Ishikawa (cell line): ENCODE data around the gene ARHGEF4.

ENCODE experiments used
- CEBPB ChIP-seq: IDR thresholded peaks from 2 replicates; pipeline ENCODE4 v1.6.1; 2012
- CREB1 ChIP-seq: IDR thresholded peaks from 2 replicates; pipeline ENCODE4 v1.6.1; 2012; ENCODE audit warnings: low read depth
- EGR1 ChIP-seq: IDR thresholded peaks from 2 replicates; pipeline ENCODE4 v1.6.1; 2012
- EP300 ChIP-seq: IDR thresholded peaks from 2 replicates; pipeline ENCODE4 v1.6.1; 2012; ENCODE audit warnings: borderline replicate concordance
- FOXM1 ChIP-seq: IDR thresholded peaks from 2 replicates; pipeline ENCODE4 v1.6.1; 2012; ENCODE audit warnings: low read depth, borderline replicate concordance
- NFIC ChIP-seq: IDR thresholded peaks from 2 replicates; pipeline ENCODE4 v1.6.1; 2012
- RAD21 ChIP-seq: IDR thresholded peaks from 2 replicates; pipeline ENCODE4 v1.6.1; 2012; ENCODE audit warnings: low read depth
- TAF1 ChIP-seq: IDR thresholded peaks from 2 replicates; pipeline ENCODE4 v1.6.1; 2012; ENCODE audit warnings: low read depth, mild to moderate bottlenecking
- TCF12 ChIP-seq: IDR thresholded peaks from 2 replicates; pipeline ENCODE4 v1.6.1; 2012; ENCODE audit warnings: low read depth
- TEAD4 ChIP-seq: IDR thresholded peaks from 2 replicates; pipeline ENCODE4 v1.6.1; 2012
- YY1 ChIP-seq: IDR thresholded peaks from 2 replicates; pipeline ENCODE4 v1.6.1; 2012; ENCODE audit warnings: low read depth
- ZBTB7A ChIP-seq: IDR thresholded peaks from 2 replicates; pipeline ENCODE4 v1.6.1; 2012; ENCODE audit warnings: low read depth
- TF ChIP-seq, protein P1 (sequence below): IDR thresholded peaks from 2 replicates; pipeline ENCODE4 v1.6.1; 2012; ENCODE audit warnings: low read depth, mild to moderate bottlenecking
- TF ChIP-seq, protein P2 (sequence below): IDR thresholded peaks from 2 replicates; pipeline ENCODE4 v1.6.1; 2012
- TF ChIP-seq, protein P3 (sequence below): IDR thresholded peaks from 2 replicates; pipeline ENCODE4 v1.6.1; 2012

The ARHGEF4 gene

DNA sequence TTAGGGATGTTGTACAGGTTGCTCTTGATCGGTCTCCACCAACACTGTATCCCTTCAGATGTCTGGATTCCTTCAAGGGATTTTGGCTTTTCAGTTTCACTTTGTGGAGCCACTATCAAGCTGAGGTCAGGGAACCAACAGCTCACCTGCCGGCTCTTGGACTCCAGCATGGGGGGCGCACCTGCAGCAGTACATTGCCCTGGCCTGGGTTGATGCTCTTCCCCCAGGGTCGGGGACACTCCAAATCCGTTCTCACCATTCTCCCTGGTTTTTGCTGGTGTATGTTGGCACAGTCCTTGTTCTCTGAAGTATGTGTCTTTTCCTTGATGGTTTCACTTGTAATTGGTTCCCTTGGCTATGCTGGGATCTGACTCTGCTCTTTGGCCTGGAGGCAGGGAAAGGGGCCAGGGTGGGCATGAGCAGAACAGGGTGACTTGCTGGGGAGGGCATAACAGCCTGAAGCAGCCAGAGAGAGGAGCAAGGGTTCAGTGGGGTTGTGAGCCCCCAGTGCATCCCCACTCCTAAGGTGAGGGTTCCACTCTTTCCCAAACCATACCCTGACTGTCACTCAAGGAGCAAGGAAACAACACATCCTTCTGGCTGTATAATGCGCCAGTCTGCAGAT lies 5.1 kb downstream of the ARHGEF4 start:
- TF ChIP-seq, protein P1, sequence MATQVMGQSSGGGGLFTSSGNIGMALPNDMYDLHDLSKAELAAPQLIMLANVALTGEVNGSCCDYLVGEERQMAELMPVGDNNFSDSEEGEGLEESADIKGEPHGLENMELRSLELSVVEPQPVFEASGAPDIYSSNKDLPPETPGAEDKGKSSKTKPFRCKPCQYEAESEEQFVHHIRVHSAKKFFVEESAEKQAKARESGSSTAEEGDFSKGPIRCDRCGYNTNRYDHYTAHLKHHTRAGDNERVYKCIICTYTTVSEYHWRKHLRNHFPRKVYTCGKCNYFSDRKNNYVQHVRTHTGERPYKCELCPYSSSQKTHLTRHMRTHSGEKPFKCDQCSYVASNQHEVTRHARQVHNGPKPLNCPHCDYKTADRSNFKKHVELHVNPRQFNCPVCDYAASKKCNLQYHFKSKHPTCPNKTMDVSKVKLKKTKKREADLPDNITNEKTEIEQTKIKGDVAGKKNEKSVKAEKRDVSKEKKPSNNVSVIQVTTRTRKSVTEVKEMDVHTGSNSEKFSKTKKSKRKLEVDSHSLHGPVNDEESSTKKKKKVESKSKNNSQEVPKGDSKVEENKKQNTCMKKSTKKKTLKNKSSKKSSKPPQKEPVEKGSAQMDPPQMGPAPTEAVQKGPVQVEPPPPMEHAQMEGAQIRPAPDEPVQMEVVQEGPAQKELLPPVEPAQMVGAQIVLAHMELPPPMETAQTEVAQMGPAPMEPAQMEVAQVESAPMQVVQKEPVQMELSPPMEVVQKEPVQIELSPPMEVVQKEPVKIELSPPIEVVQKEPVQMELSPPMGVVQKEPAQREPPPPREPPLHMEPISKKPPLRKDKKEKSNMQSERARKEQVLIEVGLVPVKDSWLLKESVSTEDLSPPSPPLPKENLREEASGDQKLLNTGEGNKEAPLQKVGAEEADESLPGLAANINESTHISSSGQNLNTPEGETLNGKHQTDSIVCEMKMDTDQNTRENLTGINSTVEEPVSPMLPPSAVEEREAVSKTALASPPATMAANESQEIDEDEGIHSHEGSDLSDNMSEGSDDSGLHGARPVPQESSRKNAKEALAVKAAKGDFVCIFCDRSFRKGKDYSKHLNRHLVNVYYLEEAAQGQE = no peak
- TF ChIP-seq TEAD4 (no peak), NFIC (no peak)

DNA sequence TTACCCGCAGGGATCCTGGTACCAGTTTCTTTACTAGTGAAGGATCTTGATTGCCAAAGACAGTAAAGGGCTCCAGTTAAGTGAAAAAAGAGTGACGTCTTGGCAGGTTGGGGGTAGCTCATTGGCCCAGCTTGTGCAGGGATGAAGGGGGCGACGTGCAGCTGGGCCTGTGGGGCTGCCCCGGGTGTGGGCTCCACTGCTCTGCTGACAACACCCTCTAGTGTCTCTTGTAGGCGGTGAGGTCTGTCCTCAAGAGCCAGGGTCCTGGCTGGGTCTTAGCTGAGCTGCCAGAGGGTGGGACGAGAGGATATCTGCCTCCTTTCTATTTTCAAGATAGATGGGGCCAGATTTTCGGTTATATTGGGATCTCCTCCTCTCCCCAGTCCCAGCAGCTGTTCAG lies 6.1 kb downstream of the ARHGEF4 start:
- no peak for TF ChIP-seq EGR1

DNA sequence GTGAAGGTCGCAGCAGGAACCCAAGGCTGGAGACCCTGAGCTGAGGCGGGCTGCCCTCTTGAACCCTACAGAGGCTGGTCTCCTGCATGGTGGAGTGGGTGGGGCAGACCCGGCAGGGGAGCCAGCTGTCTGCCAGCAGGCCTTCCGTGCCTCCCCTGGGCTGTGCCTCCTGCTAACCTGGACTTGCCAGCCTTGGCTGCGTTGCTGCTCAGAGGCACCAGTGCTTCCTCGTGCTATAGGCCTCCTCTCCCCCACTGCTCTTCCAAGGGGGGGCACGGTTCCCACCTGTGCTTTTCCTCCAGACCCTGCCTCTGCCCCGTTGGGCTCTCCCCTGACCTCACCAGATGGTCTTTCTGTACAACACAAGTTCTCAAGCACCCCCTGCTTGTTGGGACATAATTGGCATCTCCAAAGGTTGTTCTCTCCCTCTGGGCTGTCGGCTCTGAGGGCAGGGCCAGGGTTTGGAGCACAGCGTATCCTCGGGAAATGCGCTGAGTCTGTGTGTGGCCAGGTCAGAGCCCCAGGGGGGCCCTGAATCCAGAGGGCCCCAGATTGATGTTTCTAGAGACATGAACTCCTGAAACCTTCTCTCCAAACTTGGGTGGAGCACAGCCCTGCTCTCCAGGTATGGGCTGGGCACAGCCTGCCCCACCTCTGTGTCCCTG lies 6.7 kb downstream of the ARHGEF4 start:
- no peak for TF ChIP-seq NFIC
- TF ChIP-seq EP300 = no peak
- no peak for TF ChIP-seq ZBTB7A
- TF ChIP-seq CEBPB = no peak
- no peak for TF ChIP-seq EGR1
- no peak for TF ChIP-seq TCF12
- no peak for TF ChIP-seq FOXM1

DNA sequence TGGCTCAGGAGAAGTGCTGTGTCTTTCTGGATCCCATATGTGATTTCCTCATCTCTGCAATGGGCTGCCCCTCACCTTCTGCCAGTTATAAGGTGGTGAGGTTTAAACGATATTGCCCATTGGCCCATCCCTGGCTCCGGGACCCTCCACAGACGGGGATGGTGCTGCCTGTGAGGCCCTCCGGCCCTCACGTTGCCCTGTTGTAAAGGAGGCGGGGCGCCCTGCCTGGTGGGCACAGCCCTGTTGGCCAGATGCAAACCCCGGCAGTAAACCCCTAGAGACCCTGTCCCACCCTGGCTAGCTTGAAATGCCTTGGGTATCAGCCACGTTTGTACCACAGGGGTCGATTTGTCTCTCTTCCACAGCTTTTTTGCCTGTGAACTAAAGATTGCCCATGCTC lies 7.4 kb downstream of the ARHGEF4 start:
- TF ChIP-seq, protein P2, sequence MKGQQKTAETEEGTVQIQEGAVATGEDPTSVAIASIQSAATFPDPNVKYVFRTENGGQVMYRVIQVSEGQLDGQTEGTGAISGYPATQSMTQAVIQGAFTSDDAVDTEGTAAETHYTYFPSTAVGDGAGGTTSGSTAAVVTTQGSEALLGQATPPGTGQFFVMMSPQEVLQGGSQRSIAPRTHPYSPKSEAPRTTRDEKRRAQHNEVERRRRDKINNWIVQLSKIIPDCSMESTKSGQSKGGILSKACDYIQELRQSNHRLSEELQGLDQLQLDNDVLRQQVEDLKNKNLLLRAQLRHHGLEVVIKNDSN = no peak
- TF ChIP-seq EP300 (no peak), TAF1 (no peak), RAD21 (no peak), NFIC (no peak), ZBTB7A (no peak), EGR1 (no peak), TEAD4 (no peak), TCF12 (no peak)
- TF ChIP-seq, protein P1 = no peak
- TF ChIP-seq, protein P3, sequence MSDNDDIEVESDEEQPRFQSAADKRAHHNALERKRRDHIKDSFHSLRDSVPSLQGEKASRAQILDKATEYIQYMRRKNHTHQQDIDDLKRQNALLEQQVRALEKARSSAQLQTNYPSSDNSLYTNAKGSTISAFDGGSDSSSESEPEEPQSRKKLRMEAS = no peak

DNA sequence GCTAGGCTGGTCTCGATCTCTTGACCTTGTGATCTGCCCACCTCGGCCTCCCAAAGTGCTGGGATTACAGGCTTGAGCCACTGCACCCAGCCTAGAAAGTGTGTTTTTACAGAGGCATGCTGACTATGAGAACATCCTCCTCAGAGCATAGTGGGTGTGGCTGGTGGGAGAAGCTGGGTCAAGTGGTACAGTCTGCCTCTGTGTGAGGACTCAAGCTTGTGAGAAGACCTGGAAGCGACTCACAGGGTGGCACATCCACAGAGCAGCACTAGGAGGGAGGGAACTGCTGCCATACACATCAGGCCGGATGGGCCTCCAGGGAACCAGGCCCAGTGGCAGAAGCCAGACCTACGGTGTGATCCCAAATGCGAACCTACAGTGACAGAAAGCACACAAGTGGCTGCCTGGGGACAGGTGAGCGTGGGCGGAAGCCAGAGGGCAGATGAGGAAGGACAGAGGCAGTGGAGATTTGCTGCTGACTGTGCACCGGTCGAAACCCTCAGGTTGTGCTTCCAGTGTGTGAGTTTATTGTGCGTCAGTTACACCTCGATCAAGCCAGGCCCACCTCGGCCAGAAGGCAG lies 8.9 kb downstream of the ARHGEF4 start:
- TF ChIP-seq EGR1 (no peak), RAD21 (no peak), ZBTB7A (no peak), CREB1 (no peak), YY1 (no peak)
- TF ChIP-seq, protein P2 = no peak

DNA sequence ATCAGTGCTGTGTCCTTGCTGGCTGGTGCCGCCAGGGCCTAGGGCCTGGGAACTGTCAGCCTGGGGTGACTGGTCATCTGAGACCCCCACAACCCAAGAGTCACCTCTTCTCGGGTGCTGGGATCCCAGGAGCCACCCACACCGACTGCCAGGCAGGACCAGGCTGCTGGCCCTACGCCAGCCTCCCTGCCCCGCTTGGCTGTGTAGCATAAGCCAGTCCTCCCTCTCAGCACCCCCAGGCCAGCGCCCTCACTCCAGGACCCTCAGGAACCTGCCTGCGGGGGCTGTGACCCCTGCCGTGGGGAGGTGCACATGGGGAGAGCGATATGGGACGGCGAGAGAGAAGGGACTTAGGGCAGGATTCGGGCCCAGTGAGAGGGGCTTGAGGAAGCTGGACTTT lies 9.5 kb downstream of the ARHGEF4 start:
- TF ChIP-seq, protein P3 = no peak
- TF ChIP-seq NFIC = no peak
- TF ChIP-seq RAD21 = no peak
- no peak for TF ChIP-seq CEBPB
- no peak for TF ChIP-seq TCF12
- TF ChIP-seq TAF1 = no peak
- no peak for TF ChIP-seq TEAD4
- TF ChIP-seq YY1 = no peak
- TF ChIP-seq EGR1 = no peak
- no peak for TF ChIP-seq EP300
